ENCODE results near the gene PLEKHG4B. TPM values are rescaled to one million over a fixed set of nuclear protein-coding genes. Genes with fewer than 3 reads are reported as not detected.
A peak's percentile ranks its signal among the peaks of the same experiment; 100 is the strongest.
"Not testable (repeated sequence)": the region's sequence is repeated elsewhere in the genome, so short reads cannot be mapped to it uniquely, and the experiment has no call there.

Gene PLEKHG4B
- total RNA-seq, 1 experiment from 2014 or later, result 1.2 TPM

- CTCF ChIA-PET, result no interaction called here
- H3K36me3 ChIP-seq (ENCODE audit: low read depth, low read length), result no peaks in the 10 kb centered on the region
- TF ChIP-seq EZH2 (IDR thresholded peaks at IDR 0.05; ENCODE audit: low read length, unreplicated experiment) (no peak), EZH2phosphoT487 (IDR thresholded peaks at IDR 0.05; ENCODE audit: borderline replicate concordance, low read length) (no peak), CTCF (conservative IDR thresholded peaks at IDR 0.05; ENCODE audit: low read depth, low read length) (no peak)
- no peaks in the 10 kb centered on the region for H3K9me2 ChIP-seq (replicated peaks; ENCODE audit: low read length)
- intact Hi-C loops (cut with micrococcal nuclease), result no loop called here
- H3K4me1 ChIP-seq (ENCODE audit: insufficient read depth, low read length), result no peaks in the 10 kb centered on the region
- H4K20me1 ChIP-seq (ENCODE audit: low read length), result no peaks in the 10 kb centered on the region
- no peaks in the 10 kb centered on the region for H3K27me3 ChIP-seq (ENCODE audit: low read length)
- H3K9ac ChIP-seq (ENCODE audit: low read length), result no peak overlapping the region
- no peaks in the 10 kb centered on the region for H3K79me2 ChIP-seq (ENCODE audit: low read length)
- no peak overlapping the region for H3K27ac ChIP-seq (ENCODE audit: low read length)
- ATAC-seq, result no peak
- H3K4me2 ChIP-seq (ENCODE audit: low read length), result no peak overlapping the region
- no peak overlapping the region for H2AFZ ChIP-seq (ENCODE audit: low read length)
- no TSS peak for BruUV-seq (replicated peaks)
- H3K4me3 ChIP-seq (ENCODE audit: low read length), result no peak overlapping the region
- POLR2A ChIA-PET (ENCODE audit: unreplicated experiment), result no interaction called here
- no peaks in the 10 kb centered on the region for H3K9me3 ChIP-seq (ENCODE audit: low read length)
- no peaks in the 10 kb centered on the region for H3F3A ChIP-seq (ENCODE audit: low read length, unreplicated experiment)
- no peak for DNase-seq
These were observed 36.9 kb upstream of the PLEKHG4B start for GRCh38 chr5:54876-55569.

- ATAC-seq (no peak), DNase-seq (peak; percentile 56)
- no peak overlapping the region for H2AFZ ChIP-seq (ENCODE audit: low read length)
- no peak overlapping the region for H3K4me3 ChIP-seq (ENCODE audit: low read length)
- no TSS peak for BruUV-seq (replicated peaks)
- no peak overlapping the region for H3K9ac ChIP-seq (ENCODE audit: low read length)
- no peaks in the 10 kb centered on the region for H3K36me3 ChIP-seq (ENCODE audit: low read depth, low read length)
- H3K79me2 ChIP-seq (ENCODE audit: low read length), result no peaks in the 10 kb centered on the region
- H3K4me2 ChIP-seq (ENCODE audit: low read length), result no peak overlapping the region
- ChIA-PET CTCF (no interaction called here), POLR2A (ENCODE audit: unreplicated experiment) (no interaction called here)
- no peaks in the 10 kb centered on the region for H3F3A ChIP-seq (ENCODE audit: low read length, unreplicated experiment)
- H3K9me2 ChIP-seq (replicated peaks; ENCODE audit: low read length), result no peaks in the 10 kb centered on the region
- H3K9me3 ChIP-seq (ENCODE audit: low read length), result no peaks in the 10 kb centered on the region
- intact Hi-C loops (cut with micrococcal nuclease), result no loop called here
- no peaks in the 10 kb centered on the region for H3K4me1 ChIP-seq (ENCODE audit: insufficient read depth, low read length)
- no peak for TF ChIP-seq EZH2phosphoT487 (IDR thresholded peaks at IDR 0.05; ENCODE audit: borderline replicate concordance, low read length)
- no peaks in the 10 kb centered on the region for H4K20me1 ChIP-seq (ENCODE audit: low read length)
- H3K27me3 ChIP-seq (ENCODE audit: low read length), result no peaks in the 10 kb centered on the region
- no peak overlapping the region for H3K27ac ChIP-seq (ENCODE audit: low read length)
These were observed 35.2 kb upstream of the PLEKHG4B start for GRCh38 chr5:56561-57290.

- H3K9ac ChIP-seq (ENCODE audit: low read length); H4K20me1 ChIP-seq (ENCODE audit: low read length); H3K4me2 ChIP-seq (ENCODE audit: low read length); H3K36me3 ChIP-seq (ENCODE audit: low read depth, low read length); ATAC-seq; H3K27me3 ChIP-seq (ENCODE audit: low read length); H2AFZ ChIP-seq (ENCODE audit: low read length); POLR2A ChIA-PET (ENCODE audit: unreplicated experiment); BruUV-seq (replicated peaks); H3K27ac ChIP-seq (ENCODE audit: low read length); DNase-seq; CTCF ChIA-PET; H3F3A ChIP-seq (ENCODE audit: low read length, unreplicated experiment); H3K79me2 ChIP-seq (ENCODE audit: low read length); H3K9me3 ChIP-seq (ENCODE audit: low read length); H3K9me2 ChIP-seq (replicated peaks; ENCODE audit: low read length); H3K4me1 ChIP-seq (ENCODE audit: insufficient read depth, low read length); intact Hi-C loops (cut with micrococcal nuclease); H3K4me3 ChIP-seq (ENCODE audit: low read length): not testable (repeated sequence)
These were observed 31.7 kb upstream of the PLEKHG4B start for GRCh38 chr5:60250-60649.
